B cell (primary cell): ENCODE results near the gene OXSM.

Source experiments
- CTCF ChIP-seq: fragments of 200-600 bp; IDR thresholded peaks from one replicate; pipeline ENCODE4 v1.8.0; 2022; ENCODE audit warnings: antibody characterized with exemption, mild to moderate bottlenecking
- EZH2 ChIP-seq: IDR thresholded peaks from 2 replicates; pipeline ENCODE4 v1.6.1; 2012; ENCODE audit warnings: borderline replicate concordance, low read depth, mild to moderate bottlenecking, moderate library complexity, low read length; ENCODE audit not compliant: insufficient read depth, poor library complexity, severe bottlenecking

- TF ChIP-seq CTCF (no peak), EZH2 (no peak)
Observed at GRCh38 chr3:25789209-25789595, 688 bp upstream of the OXSM start.
